DMS114 treated with DMSO at 0.1 percent for 48 hours (cell line): ENCODE measurements around the gene TADA1.
"Not testable (repeated sequence)": the region's sequence is repeated elsewhere in the genome, so short reads cannot be mapped to it uniquely, and the experiment has no call there.

Source experiments
- DNase-seq: peaks from one replicate; lab custom pipeline; 2025; ENCODE audit not compliant: unreplicated experiment; lab: John Stamatoyannopoulos, UW

TADA1 gene

DNA sequence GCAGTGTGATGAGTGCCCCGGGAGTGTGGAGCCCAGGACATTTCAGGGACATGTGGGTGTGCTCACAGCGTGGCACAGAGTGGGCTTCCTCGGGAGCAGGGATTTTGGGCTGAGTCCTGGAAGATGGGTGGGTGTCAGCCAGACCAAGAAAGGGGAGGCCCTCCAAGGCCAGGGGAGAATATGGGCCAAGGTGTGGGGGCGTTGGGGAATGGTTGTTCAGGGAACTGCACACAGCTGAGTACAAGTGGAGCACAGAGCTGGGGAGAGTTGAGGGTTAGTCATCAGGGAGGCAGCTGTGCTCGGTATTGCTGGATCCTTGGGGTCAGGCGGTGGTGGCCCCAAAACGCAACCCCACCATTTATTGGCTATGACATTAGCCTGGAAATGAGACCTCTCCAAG lies 31.3 kb downstream of the TADA1 start:
- no peak for DNase-seq

DNA sequence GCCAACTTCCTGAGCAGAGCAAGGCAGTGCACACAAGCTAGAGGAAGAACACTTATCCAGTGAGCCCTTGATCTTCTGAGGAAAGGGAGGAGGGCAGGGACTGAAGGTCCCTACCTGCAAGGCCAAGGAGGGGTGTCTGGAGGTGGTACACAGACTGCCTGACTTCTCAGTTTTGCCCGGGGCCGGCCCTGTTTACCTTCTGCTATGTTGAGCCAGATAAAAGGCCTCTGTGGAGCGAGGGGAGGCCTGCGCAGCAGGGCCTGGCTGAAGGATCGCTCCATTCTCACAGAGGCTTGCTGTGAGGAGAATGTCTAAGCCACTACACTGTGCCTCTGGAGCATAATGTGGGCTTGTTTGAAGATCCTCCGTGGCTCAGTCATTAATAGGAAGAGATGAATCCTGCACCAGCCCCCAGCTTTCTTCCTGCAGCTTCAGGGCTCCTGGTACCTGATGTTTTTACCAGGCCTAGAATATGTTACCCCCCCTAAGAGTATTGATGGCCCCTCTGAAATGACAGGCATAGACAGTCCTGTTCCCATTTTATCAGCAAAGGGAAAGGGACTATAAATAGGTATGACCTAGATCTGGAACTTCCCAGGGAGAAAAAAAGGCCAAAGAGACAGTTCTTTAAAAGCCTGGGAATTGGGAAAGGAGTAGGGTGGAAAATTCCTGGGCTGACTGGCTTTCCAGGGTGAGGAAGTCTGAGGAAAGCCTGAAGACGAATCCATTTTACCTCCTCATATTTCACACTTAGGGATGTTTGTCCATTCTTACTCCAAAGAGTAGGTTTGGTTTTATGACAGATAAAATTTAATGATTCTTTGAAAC lies 32.1 kb downstream of the TADA1 start:
- DNase-seq = no peak

- DNase-seq = no peak
These were observed 32.7 kb downstream of the TADA1 start for GRCh38 chr1:166843322-166843721.

- no peak for DNase-seq
These were observed 35.5 kb downstream of the TADA1 start for GRCh38 chr1:166840309-166841274.

DNA sequence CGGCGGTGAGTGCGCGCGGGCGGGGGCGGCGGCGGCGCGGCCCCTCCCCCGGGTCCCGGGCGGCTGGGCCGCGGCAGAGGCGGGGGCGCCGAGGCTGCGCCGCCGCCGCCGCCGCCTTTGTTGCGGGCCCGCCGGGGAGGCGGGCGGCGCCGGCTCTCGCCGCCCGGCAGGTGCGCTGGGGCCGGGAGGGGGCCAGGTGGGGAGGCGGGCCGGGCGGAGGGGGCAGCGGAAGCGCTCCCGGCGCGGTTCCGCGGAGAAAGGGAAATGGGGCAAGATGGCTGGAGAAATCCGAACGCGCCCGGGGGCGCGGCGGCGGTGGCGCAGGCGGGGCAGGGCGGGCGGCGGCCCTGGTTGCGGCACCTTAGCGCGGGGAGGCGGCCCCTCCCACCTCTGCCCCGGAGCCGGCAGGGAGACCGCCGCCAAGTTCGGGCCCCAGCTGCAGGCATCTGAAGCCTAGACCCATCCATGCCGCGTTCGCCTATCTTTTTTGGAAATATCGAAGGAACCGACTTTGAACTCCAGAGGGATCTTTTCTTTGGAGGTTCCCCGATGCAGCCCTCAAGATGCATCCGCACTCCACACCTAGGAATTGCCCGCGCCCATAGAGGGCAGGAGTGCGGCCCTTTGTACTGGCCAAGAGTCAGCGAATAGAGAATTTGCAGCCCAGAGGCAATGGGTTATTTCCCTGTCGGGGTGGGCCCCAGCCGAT lies 36.3 kb downstream of the TADA1 start:
- DNase-seq = no peak

- peak; percentile 70 for DNase-seq
These were observed 37.1 kb downstream of the TADA1 start, which contains the start of gene POGK for GRCh38 chr1:166838766-166839599. Gene POGK (plus strand): TSS chr1:166839475. CDS start chr1:166840957, 1,482 bp downstream.

- no peak for DNase-seq
These were observed 39.3 kb downstream of the TADA1 start for GRCh38 chr1:166836733-166837132.

DNA sequence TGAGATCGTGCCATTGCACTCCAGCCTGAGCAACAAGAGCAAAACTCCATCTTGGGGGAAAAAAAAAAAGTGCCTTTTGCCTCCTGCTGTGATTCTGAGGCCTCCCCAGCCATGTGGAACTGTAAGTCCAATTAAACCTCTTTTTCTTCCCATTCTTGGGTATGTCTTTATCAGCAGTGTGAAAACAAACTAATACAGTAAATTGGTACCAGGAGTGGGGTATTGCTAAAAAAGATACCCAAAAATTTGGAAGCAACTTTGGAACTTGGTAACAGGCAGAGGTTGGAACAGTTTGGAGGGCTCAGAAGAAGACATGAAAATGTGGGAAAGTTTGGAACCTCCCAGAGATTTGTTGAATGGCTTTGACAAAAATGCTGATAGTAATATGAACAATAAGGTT lies 46.3 kb downstream of the TADA1 start:
- not testable (repeated sequence) for DNase-seq

- no peak for DNase-seq
These were observed 48.6 kb downstream of the TADA1 start for GRCh38 chr1:166827426-166827825.

GRCh38 chr1:166822385-166822784 lies 53.7 kb downstream of the TADA1 start:
- DNase-seq = no peak

- no peak for DNase-seq
These were observed 56.1 kb downstream of the TADA1 start for GRCh38 chr1:166819974-166820373.

DNA sequence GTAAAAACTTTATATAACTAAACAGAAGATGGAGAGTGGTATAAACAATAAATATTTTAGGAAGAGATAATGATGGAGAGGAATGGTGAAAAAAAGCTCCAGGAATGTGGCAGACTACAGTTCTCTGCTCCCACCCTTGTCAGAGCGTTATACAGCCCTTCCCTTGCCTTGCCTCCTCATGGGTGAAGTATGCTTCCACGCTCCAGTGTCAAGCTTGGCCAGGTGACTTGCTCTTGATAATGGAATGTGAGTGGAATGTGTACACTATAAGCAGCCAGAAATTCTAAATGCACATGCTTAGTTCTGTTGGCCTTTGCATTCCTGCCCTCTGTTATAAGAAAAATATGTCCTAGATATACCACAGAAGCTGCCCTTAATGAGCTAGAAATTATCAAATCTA lies 61.5 kb downstream of the TADA1 start:
- DNase-seq = no peak

- DNase-seq = no peak
These were observed 62.4 kb downstream of the TADA1 start for GRCh38 chr1:166813508-166814223.

- DNase-seq = no peak
These were observed 64.4 kb downstream of the TADA1 start for GRCh38 chr1:166811691-166812090.

DNA sequence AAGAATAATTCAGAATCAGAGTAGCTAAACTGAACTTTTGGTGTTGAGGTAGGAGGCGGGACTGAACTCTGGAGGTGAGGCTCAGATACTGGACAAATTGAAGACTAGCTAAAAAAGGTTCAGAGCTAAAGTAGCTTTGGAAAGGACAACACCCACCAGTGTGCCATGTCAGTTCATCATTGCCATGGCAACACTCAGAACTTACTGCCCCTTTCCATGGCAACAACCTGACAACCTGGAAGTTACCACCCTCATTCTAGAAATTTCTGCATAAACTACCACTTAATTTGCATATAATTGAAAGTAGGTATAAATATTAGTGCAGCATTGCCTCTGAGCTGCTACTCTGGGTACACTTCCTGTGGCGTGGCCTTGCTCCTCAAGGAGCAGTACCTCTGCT lies 67.1 kb downstream of the TADA1 start:
- no peak for DNase-seq
